GM21390 (cell line): ENCODE data around the gene DOCK4.

Source experiments
- ATAC-seq: cut with Tn5 transposase; IDR thresholded peaks from one replicate; pipeline ENCODE4 v1.9.1; 2021; ENCODE audit not compliant: unreplicated experiment

The DOCK4 gene

DNA sequence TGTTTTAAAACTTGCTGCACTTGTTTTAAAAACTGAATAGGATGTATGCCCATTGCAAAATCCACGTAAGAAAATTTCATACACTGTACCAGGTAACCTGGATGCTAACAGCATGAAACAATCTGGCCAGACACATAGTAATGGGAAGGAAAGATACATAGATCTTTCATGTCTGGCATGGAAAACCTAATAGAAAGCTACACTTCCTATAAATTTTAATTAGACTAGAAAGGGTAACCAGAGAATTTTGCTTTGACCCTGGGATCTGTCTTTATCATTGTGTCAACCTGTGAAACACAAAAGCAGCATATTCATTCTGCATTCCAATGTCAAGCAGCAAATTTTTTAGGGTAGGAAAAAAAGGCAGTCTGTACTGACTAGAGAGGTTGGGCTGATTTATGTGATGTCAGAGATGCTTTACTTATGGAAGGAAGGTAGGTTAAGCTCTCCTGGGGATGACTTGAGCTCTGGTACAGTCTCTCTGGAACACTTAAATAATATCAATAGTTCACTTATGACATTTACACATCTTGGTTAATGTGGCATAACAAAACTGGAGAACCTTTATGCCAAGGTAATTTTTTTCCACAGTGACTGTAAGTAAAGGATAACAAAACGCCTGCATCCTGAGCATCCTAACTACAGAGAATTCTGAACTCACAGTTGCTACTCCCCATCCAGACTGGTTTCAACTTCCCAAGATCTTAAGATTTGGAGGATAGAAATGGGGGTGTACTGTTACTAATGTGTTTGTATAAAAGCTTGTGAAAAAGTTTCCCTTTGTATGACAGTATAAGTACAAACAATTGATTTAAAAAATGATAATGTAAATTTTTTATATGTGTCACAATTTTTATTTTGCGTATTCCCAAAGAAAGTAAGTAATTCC lies 44.7 kb downstream of the DOCK4 start:
- no peak for ATAC-seq

- ATAC-seq, result no peak
These were observed 45.4 kb downstream of the DOCK4 start for GRCh38 chr7:112160771-112161150.

GRCh38 chr7:112160130-112160770 lies 45.9 kb downstream of the DOCK4 start:
- ATAC-seq, result no peak

GRCh38 chr7:112159351-112159750 lies 46.8 kb downstream of the DOCK4 start:
- ATAC-seq, result no peak

GRCh38 chr7:112157072-112157471 lies 49.1 kb downstream of the DOCK4 start:
- no peak for ATAC-seq

DNA sequence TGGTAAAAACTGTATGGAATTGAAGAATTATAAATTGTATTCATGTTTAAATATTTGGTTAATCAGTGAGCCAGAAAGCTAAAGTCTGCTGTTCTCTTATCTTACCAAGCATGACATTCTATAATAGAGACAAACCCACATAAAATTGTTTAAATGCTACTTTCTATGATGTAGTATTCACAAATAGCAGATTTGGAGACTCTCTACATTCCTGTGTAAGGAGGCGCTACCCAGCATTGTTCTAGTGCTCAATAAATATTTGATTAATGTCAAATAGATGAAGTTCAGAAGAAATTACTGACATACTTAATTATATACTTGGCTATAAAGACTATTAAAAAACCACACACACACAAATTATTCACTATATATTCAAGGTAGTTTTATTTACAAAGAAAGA lies 49.8 kb downstream of the DOCK4 start:
- no peak for ATAC-seq

DNA sequence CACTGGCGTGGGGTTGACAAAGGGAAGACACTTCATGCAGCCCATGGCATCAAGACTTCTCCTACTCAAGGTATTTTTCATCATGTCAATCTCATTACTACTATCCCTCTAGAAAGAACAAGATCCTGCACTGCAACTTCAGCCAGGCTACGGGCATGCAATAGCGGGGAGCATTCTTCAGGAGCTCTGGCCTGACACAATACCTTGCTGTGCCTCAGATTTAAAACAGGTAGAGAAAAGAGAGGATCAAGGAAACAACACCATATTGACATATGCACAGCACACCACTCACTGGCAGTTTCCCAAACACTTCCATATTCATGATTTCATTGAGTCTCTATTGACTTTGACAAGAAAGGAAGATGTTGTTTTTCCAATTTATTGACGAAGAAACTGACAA lies 51.5 kb downstream of the DOCK4 start:
- ATAC-seq, result no peak

DNA sequence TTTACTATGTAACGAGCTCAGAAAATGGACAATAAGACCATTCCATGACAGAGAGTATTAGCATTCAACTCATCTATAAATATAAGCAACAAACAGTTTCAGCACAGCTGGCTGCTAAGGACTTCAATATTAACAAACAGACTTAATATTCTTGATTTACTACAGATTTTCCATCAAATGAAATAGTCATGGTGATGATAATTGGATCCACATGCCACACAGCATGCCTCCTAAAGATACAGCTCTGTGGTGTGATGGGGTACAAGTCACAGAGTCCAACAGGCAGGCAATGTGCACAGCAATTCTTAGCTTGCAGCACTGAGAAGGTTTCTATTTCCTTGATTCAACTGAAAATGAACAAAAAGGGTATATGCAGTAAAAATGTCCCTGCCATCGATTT lies 54.0 kb downstream of the DOCK4 start:
- no peak for ATAC-seq

DNA sequence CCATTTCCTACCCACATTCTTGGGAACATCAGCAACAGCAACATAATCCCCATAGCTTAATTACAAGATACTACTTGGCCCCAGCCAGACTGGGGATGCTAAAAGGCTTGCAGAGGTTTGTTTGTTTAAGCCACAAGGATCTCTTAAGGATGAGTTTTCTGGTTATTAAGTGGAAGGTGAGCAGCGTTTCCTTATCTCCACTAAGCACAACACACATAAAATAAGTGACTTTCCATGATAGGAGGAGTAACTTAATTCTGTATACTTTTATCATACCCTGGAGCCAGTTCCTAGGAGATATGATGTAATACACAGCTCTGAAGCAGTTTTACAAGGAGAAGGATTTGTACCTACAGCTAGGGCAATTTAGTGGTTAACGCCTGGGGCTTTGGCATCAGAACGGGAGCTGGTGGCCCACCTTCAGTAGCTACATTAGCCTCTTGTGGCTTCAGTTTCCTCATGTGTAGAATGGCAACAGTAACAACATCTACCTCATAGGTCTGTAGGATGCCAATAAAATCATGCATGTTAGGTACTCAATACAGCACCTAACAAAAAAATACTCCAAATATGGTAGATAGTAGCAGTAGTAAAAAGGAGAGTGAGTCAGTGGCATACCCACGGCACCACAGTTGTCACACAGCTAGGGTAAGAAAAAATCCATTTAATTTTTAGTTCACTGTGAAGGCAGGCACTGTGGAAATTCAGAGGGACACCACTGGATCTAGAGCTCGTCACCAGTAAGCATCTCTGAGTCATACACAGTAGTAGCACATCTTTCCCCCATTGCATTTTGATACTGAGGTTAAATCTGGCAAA lies 55.2 kb downstream of the DOCK4 start:
- ATAC-seq, result no peak

DNA sequence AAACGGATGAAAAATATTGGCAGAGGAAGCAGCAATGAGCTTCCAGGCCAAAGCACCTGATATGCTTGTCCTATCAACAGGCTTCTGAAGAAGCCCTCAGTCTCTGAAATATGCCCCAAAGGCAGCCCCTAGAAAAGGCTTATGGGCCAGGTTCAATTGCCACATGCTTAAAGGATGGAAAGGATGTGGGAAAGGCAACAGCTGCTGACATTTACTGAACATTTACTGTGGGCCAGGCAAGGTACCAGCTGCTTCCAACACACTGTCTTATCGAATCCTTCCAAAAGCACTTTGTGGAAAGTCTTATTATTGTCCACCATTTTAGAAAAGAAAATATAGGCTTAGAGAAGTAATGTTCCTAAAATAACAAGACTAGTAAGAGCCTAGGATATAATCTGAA lies 56.5 kb downstream of the DOCK4 start:
- no peak for ATAC-seq

- no peak for ATAC-seq
These were observed 58.3 kb downstream of the DOCK4 start for GRCh38 chr7:112147793-112148361.

DNA sequence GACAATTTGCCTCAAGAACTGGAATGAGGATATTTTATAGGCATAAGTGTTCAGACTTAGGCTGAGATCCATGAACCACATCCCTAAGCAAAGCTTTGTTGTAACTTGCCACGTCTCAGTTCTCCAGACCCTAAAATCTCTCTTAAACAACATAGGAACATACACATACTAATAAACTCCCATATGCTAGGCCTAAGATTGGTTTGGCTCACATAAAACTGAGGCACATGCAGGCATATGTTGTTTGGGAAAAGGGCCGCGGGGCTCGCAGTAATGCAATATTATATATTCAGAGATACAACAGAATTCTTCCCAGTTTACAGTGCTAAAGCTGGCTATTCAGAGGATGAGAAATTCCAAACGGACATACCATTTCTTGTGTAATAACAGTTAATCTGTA lies 61.0 kb downstream of the DOCK4 start:
- no peak for ATAC-seq

DNA sequence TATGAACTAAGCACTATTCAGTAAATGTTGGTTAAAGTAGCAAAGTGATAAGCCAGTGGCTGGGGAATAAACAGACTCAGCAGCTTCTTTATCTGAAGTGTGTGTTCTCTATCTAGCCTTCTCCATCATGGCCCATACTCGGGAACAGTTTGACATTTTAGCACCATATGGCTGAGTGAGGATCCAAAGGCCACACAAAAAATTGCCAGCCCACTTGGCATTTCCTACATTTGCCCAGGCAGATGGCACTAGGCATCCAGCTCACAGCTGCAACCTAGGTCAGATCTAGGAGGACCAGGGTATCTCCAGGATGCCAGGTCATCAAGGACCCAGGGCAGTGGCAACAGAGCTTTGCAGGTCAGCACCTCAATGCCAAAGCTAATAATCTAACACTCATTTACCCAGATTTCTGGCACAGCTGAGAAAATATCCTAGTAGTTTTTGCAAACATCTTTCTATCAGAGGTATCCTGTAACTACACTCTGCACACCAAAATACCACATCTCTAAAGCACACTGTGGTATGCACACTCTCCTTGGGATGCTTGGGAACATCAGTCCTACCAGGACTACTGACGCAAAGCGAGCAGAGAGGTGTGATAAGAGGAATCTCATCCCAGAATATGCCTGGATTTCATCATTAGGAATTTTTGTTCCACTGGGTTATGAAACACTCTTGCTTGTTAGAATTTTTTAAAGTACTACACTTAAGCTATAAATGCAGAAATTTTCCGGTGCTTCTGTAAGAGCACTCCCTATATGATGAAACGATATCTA lies 61.7 kb downstream of the DOCK4 start:
- ATAC-seq, result no peak

- ATAC-seq, result no peak
These were observed 62.6 kb downstream of the DOCK4 start for GRCh38 chr7:112143582-112143981.

- ATAC-seq, result no peak
These were observed 63.1 kb downstream of the DOCK4 start for GRCh38 chr7:112143136-112143535.

GRCh38 chr7:112140600-112140999 lies 65.6 kb downstream of the DOCK4 start:
- no peak for ATAC-seq

GRCh38 chr7:112138938-112139337 lies 67.3 kb downstream of the DOCK4 start:
- ATAC-seq, result no peak

GRCh38 chr7:112138325-112138852 lies 67.8 kb downstream of the DOCK4 start:
- ATAC-seq, result no peak

- no peak for ATAC-seq
These were observed 68.8 kb downstream of the DOCK4 start for GRCh38 chr7:112137141-112138101.
